Hematopoietic multipotent progenitor cell (in vitro differentiated cells): ENCODE data around the gene CLSTN3. TPM values are rescaled to one million over a fixed set of nuclear protein-coding genes. Genes with fewer than 3 reads are reported as not detected.

ENCODE experiments used
- DNase-seq, 3 donors: peaks; one replicate each; pipeline ENCODE4 v3.0.0-alpha.2; 2011 to 2015; ENCODE audit warnings: low read depth in 2 of 3, low spot score in 2 of 3
- total RNA-seq: library from RNA; depleted of rRNA; stranded (reverse); fragments of >200 nt; gene quantifications from one replicate; pipeline ENCODE4 v1.2.3, GENCODE V29; 2012

CLSTN3 gene
- total RNA-seq, 1 donor = 53.9 TPM

- DNase-seq = no peak
Observed at GRCh38 chr12:7123806-7124522, 6.2 kb upstream of the CLSTN3 start.

DNA sequence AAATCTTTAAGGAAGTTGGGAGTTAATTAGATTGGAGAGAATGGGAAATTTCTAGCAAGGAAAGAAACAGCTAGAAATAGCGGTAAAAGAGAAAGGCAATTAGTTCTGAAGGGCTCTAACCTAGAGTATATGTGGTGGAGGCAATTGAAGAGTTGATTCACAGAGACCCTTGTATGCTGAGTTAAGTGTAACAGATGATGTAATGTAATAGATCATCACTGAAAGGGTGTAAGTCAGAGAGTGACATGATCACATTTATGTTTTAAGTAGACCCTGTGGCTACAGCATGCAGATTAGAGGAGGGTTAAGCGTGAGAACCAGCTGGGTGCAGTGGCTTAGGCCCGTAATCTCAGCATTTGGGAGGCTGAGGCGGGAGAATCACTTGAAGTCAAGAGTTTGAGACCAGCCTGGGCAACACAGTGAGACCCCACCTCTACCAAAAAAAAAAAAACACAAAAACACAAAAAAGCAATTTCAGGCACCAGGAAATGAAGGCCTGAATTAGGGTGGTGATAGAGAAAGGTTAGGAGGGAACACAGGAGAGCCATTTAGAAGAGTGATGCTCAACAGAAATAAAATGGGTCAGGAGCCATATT, 4.4 kb upstream of the CLSTN3 start:
- no peak for DNase-seq

GRCh38 chr12:7127916-7128626, 2.1 kb upstream of the CLSTN3 start:
- DNase-seq = no peak

DNA sequence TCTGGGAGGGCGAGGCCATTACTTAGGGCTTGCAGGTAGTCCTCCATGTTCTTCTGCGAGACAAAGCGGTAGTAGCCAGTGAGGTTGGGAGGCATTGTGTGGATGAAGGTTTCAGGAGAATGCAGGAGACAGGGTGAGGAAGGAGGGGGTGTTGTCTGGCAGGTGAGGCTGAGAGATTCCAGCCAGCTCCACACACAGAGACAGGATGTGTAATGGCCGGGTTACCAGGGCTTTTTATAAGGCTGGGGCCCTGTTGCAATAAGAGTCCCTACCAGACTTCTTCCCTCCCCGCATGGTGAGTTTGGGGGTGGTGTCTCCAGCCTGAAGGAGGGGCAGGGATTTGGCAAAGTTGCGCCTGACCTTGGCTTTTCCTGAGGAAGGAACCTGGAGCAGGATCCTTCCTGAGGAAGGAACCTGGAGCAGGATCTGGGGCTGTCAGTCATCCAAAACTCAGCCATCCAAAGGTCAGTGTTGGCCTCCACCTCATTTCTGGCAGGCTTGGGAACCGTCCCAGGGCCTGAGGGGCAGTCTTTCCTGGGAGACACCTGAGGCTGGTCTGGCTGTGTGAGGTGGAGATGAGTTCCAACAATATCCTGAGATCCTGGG, 1.4 kb upstream of the CLSTN3 start, which contains the start of gene RBP5:
Gene RBP5 (minus strand): TSS at position 209 of the 606 bp plus-strand sequence. CDS start 114 bp downstream, at position 95.
- no peak for DNase-seq

- DNase-seq = peak in 2 of 3 donors; percentile 30 to 48
Observed at GRCh38 chr12:7129287-7129871, 792 bp upstream of the CLSTN3 start.

DNA sequence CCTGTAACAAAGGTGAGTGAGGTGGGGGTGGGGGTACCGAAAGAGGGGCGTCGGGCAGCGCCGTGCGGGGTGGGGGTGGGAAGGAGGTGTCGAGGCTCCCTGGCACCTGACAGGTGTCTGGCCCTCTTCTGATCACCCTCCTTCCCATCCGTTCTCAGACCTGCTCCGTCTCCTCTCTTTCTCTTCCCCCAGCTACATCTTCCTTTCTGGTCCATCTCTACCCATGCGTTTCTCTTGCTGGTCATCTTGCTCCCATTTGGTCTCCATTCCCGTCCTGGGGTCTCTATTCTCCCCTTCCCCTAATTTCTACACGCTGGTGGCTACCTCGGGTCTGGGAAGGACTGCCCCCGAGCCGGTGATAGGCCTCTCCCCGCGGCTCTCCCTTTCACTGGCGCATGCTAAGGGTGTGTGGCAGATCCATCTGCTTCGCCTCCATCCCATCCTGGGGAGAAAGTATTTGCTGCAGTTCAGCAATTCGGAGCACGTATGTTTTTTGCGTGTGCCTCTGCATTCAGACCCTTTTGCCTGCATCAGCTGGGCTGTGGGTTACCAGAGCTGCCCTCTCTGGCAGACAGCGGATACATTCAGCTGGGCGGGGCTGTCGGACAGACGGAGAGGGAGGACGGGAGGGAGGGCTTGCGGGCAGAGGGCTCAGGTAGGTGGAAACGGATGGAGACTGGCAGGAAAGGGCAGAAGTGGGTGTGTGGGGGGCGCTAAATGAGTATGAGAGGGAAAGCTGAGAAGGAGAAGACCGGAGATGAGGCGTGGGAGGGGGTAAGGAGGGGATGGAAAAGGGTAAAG, 730 bp downstream of the CLSTN3 start:
- DNase-seq = peak in 2 of 3 donors; percentile 36 to 48

DNA sequence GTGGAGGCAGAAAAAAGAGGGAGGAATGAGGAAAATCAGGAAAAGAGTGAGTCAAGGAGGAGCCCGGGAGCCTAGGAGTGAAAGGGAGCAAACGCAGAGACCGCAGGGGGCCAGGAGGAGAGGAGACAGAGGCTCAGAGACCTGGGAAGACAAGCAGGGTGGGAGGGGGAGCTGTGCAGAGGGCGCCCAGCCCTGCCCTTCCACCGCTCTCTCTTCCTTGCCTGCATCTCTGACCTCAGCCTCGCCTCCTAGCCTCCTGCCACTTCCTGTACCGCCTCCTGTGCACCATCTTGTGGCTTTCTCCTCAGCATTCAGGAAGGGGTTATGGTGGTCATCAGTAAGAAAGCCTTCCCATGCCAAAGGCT, 1.3 kb downstream of the CLSTN3 start:
- peak in 2 of 3 donors; percentile 44 to 68 for DNase-seq

DNA sequence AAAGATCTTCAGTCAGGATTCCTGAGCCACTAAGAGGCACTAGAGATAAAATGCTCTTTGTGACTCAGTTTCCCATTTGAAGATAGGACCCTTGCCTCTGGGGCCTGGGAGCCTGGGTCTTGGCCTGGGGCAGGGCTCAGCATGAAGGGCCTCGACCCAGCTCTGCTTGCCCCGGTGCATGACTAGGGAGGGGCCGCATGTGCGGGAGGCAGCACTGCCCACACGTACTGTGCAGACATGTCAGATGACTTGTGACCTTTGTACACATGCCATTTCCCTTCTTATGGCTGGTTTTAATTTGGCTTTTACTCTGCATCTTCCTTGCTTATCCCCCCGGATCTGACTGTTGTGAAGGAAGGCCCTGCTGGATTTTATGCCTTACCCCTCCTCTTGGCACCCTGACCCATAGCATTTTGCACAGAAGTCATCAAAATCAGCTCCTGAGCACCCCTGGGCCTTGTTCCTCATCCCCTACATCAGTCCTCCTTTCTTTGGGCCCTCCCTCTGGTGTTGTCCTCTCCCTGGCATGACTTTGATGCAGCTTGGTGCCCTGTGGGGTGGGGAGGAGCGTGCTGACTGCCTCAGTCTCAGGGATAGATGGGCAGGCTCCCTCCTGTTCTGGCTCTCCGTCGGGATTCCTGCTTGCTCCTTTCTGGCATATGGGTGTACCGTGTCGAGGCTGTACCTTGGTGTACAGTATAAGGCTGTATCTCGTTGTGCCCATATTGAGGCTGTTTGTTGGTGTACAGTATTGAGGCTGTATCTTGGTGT, 4.4 kb downstream of the CLSTN3 start:
- DNase-seq = no peak

- no peak for DNase-seq
Observed at GRCh38 chr12:7136071-7136470, 5.9 kb downstream of the CLSTN3 start.

- DNase-seq = no peak
Observed at GRCh38 chr12:7136676-7137075, 6.5 kb downstream of the CLSTN3 start.

DNA sequence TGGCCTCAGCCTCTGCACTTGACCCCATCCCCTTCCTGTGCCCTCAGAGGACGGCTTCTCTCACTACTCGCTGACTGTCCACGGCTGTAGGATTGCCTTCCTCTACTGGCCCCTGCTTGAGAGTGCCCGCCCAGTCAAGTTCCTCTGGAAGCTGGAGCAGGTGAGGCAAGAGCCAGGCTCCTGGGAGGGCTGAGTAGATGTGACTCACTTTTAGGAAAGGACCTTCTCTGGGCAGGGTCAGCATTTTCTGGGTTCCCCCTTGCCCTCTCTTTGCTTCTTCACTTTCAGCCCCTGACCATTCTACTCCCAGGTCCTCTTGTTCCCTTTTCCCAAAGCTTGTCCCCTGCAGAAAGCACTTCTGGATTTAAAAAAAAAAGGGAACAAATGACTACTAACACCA, 7.7 kb downstream of the CLSTN3 start:
- DNase-seq = no peak

DNA sequence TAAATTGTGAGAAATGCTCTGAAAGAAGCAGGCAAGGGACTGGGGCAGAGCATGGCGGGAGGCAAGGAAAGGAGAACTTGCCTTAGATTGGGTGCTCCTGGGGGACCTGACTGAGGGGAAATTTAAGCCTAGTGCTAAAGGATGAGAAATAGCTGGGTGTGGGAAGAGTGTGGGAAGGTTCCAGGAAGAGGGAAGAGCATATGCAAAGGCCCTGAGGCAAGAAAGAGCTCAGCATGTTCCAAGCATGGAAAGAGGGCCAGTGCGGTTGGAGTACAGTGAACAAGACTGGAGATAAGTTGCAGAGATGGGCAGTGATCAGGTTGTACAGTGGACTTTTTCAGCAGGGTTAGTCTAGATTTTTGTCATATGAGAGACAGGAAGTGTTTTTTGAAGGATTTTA, 9.0 kb downstream of the CLSTN3 start:
- DNase-seq = no peak

GRCh38 chr12:7141351-7142005, 11.3 kb downstream of the CLSTN3 start:
- DNase-seq = no peak

GRCh38 chr12:7142056-7142644, 12.0 kb downstream of the CLSTN3 start:
- peak in 2 of 3 donors; percentile 44 to 82 for DNase-seq

- no peak for DNase-seq
Observed at GRCh38 chr12:7142809-7143465, 12.8 kb downstream of the CLSTN3 start.

DNA sequence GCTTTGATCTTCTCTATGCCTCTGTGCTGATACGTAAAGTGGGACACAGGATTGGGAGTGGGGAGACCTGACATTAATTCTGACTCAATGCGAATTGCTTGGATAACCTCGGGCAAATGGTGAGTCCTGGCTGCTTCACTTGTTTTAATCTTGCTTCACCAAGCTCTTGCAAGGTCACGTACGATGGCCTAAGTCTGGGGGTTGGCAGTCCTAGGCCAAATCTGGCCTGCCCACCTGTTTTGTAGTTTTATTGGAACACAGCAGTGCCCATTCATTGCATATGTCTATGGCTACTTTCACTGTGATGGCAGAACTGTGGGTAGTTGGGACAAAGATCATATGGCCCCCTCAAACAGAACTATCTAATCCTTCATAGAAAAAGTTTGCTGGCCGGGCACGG, 13.4 kb downstream of the CLSTN3 start:
- DNase-seq = no peak

DNA sequence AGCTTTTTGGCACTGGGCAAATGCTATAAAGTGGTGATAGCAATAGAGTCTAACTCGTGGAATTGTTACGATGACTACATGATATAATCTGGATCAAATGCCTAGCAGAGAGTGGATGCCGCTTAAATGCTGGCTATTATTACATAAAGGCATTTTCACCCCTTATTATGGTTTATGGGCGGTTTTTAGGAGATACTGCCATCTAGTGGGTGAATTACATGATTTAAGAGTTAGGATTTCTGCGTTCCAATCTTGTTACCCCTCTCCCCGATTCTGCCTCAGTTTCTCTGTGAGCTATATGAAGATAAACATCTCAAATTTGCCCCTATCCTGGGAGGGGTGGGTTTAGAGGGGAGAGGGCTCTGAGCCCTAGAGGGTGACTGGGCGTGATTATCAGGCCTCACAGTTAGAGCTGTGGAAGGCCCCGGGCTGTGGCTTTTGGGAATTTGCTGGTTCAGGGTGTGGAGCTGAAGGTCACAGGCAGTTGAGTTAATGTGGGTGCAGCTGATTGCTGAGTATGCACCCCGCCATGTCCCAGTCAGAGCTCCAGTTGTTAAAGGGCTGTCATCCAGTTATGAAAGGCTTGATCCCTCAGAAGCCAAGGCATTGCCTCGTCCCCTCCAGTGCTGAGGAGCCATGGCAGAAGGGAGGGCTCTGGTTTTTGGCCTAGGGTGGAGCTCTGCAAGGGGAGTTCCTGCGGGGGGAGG, 14.4 kb downstream of the CLSTN3 start:
- peak in 1 of 3 donors; percentile 58 for DNase-seq
